ENCODE results near the gene WIPF1.

Gene WIPF1

DNA sequence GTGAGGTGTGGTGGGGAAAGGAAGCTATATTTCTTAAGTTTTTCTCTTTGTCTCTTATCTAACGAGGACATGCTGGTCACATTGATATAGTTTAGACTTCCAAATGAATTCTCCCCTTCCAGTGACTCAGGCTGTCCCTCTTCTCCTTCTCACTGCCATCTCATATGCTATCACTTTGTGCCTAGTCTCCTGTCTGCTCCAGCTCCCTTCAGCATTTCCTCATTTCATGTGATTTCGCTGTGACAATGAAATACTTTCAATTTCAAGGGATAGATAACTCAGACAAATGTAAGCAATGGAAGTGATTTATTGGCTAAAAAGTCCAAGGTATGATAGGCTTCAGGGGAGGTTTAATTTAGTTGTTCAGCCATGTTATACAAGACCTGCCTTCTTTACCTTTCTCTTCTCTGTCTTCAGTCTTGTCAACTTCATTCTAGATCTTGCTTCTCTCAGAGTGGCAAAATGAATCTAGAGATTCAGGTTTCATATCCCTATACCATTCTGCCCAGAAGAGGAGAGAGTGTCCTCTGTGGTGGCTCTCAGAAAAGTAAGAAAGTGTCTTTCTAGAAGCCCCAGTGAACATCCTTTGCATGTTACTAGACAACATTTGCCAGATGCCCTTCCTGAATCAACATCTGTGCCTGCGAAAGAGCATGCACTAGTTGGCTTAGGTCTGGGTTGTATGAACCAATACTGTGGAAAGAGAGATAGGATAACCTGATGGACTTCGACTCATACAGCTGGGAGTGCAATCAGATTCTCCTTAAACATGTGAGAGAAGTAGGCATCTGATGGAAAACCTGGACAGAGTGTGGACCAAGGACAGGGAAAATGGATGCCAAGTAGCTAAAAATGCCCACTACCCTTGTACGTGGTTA lies 80.9 kb downstream of the WIPF1 start:
- H3K27ac ChIP-seq: peak overlapping the region in 1 of 21 experiments; percentile 19
- no peak overlapping the region for H3K4me3 ChIP-seq

- no peak overlapping the region for H3K4me3 ChIP-seq
These were observed 85.3 kb downstream of the WIPF1 start for GRCh38 chr2:174512345-174512744.

DNA sequence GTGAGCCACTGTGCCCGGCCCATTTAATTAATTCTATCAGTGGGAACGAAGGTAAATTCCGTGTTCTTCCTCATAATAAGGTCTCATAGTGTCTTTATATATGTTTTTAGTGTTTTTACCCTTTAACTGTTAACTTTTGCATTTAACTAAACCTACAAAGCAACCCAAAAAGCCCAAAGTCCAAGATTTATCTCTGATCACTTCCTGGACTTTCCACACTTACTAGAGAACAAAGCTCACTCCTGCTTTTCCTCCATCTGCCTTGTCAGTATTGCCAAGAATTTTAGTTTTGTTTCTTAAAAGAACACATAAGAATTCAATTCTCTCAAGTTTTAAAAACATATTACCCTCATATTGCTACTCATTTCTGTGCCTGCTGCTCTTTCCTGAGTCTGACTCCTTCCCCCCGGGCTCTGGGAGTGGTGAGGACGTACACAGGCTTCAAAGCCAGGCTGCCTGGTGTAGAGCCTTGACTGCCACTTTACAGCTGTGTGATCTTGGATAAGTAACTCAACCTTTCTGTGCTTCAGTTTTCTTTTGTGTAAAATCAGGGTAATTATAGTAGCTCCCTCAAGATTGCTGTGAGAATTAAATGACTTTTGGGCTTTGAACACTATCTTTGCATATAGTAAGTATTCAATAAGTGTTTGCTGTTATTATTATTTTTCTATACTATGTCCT lies 85.9 kb downstream of the WIPF1 start:
- Histone ChIP-seq H3K4me3 (no peak overlapping the region), H3K27ac (no peak overlapping the region)

More at GRCh38 chr2:174512345-174512744, 85.3 kb downstream of the WIPF1 start:
- no peak overlapping the region for H3K27ac ChIP-seq

GRCh38 chr2:174510583-174511189 lies 86.9 kb downstream of the WIPF1 start:
- no peak overlapping the region for H3K27ac ChIP-seq
- H3K4me3 ChIP-seq: no peak overlapping the region
